ENCODE data around the gene NELFCD.
"Not testable (repeated sequence)": the region's sequence is repeated elsewhere in the genome, so short reads cannot be mapped to it uniquely, and the experiment has no call there.

Gene NELFCD

GRCh38 chr20:58973179-58973578 is 7.9 kb upstream of the NELFCD start:
- no peak for DNase-seq

DNA sequence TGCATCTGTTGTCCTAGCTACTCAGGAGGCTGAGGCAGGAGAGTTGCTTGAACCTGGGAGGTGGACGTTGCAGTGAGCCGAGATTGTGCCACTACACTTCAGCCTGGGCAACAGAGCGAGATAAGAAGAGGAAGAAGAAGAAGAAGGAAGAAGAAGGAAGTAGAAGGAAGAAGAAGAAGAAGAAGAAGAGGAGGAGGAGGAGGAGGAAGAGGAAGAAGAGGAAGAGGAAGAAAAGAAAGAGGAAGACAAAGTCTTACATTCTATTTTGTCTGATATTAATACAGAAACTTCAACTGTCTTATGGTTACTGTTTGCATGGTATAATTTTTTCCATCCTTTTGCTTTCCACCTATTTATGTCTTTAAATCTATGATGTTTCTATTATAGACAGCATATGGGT is 7.2 kb upstream of the NELFCD start:
- DNase-seq = peak in 1 of 2 donors; percentile 37

- DNase-seq = no peak
Measured at GRCh38 chr20:58975353-58975752, 5.7 kb upstream of the NELFCD start.

DNA sequence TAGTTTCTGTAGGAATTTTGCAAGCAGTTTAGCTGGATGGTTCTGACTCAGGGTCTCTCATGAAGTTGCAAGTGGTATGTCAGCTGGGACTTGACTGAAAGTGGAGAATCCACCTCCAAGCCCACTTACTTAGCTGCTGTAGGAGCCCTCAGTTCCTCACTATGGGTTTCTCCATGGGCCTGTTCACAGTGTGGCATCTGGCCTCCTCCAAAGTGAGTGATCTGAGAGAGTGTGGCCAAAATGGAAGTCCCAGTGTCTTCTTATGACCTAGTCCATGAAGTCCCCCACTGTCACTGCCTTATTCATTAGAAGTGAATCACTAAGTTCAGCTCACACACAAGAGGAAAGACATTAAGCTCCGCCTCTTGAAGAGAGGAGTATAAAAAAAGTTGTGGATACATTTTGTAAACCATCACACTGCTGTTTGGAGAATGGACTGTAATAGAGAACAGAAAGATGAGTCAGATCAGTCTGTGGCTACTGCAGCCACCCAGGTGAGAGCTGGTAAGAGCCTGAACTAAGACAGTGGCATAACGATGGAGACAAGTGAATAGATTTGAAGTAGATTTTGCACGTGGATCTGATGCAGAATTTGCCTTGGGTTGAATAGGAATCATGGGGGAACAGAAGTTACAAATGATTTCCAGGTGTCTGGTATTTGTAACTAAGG is 4.9 kb upstream of the NELFCD start:
- no peak for DNase-seq

- no peak for DNase-seq
Measured at GRCh38 chr20:58978351-58979190, 2.5 kb upstream of the NELFCD start.

DNA sequence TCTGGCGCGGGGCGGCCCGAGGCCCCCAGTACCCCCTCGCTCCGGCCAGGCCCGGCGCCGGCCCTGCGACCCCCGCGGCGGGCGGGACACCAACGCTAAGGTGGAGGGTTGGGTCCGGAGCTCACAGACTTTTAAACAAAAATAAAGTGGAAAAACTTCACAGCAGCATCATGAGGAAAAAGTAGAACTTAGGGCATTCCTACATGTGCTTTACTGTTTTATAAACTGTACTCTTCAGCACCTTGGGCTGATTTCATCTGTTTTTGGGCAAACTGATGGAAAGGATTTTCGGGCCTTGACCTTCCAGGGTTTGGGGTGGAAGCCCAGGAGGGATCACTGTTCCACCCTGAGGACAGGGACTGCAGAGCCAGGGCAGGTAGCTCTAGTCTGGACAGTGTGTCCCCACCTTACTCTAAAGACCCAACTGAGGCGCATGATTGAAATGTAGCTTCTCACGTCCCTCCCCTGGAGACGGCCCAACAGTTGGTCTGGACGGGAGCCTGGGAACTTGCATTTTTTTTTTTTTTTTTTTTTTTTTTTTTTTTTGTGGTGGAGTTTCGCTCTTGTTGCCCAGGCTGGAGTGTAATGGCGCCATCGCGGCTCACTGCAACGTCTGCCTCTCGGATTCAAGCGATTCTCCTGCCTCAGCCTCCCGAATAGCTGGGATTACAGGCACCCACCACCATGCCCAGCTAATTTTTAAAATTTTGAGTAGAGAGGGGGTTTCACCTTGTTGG is 740 bp downstream of the NELFCD start:
- no peak for DNase-seq

- no peak for DNase-seq
Measured at GRCh38 chr20:58982406-58983114, 1.5 kb downstream of the NELFCD start.

DNA sequence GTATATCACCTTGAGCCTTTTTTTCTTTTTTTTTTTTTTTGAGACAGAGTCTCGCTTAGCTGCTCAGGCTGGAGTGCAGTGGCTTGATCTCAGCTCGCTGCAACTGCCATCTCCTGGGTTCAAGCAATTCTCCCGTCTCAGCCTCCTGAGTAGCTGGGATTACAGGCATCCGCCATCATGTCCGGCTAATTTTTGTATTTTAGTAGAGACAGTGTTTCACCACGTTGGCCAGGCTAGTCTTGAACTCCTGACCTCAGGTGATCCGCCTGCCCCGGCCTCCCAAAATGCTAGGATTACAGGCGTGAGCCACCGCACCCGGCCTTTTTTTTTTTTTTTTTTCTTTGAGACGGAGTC is 2.0 kb downstream of the NELFCD start:
- DNase-seq = not testable (repeated sequence)

DNA sequence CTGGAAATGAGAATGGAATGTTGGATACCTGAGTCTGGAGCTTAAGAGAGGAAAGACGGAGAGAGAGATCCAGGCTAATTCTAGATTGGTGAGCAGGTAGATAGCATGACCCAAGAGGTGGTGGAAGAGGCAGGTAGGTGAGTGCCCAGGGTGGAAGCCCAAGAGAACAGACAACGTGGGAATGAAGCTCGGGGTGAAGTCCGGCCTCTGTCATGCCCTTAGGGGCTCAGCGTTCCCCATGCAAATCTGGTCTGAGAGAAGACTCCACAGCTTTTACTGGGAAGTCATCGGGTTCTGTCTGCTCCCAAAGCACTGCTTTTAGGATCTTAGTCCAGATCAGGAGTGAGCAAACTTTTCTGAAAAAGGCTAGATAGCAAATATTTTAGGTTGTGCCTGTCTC is 3.6 kb downstream of the NELFCD start:
- no peak for DNase-seq

GRCh38 chr20:58985656-58986055 is 4.6 kb downstream of the NELFCD start:
- DNase-seq = no peak

DNA sequence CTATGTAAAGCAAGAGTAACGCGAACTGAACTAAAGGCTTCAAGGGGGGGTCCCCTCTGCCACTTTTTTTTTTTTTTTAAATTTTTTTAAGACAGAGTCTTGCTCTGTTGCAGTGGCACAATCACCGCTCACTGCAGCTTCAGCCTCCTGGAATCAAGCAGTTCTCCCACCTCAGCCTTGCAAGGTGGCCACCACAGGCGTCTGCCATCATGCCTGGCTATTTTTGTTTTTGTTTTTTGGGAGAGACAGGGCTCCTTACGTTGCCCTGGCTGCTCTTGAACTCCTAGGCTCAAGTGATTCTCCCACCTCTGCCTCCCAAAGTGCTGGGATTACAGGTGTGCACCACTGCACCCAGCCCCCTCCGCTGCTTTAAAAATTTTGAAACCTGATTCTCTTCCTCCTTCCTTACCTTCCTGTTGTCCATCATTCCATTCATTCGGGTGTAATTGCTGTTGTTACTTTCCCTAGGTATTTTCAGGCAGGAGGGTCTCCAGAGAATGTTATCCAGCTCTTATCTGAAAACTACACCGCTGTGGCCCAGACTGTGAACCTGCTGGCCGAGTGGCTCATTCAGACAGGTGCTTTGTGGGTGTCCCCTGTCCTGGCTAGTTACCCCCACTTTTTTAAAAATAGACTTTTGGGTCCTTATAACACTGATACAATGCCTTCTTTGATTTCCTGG is 5.4 kb downstream of the NELFCD start:
- no peak for DNase-seq

- no peak for DNase-seq
Measured at GRCh38 chr20:58986968-58987517, 6.0 kb downstream of the NELFCD start.

GRCh38 chr20:58987790-58988564 is 6.9 kb downstream of the NELFCD start:
- no peak for DNase-seq

- DNase-seq = no peak
Measured at GRCh38 chr20:58988565-58988882, 7.5 kb downstream of the NELFCD start.

DNA sequence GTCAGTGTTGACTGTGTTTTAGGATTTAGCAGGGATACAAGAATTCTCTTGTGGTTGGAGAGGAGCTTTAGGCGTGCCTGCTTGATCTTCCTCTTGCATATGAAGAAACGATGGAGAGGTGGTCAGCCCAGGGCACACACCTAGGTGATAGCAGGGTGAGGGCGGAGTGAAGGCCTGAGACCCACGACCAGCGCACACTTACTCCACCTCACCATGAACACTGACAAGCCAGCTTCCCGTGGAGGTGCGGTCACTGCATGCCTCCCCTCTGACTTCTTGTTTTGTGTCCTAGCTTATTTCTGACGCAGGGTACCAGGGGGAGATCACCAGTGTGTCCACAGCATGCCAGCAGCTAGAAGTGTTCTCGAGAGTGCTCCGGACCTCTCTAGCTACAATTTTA is 8.1 kb downstream of the NELFCD start:
- DNase-seq = no peak

DNA sequence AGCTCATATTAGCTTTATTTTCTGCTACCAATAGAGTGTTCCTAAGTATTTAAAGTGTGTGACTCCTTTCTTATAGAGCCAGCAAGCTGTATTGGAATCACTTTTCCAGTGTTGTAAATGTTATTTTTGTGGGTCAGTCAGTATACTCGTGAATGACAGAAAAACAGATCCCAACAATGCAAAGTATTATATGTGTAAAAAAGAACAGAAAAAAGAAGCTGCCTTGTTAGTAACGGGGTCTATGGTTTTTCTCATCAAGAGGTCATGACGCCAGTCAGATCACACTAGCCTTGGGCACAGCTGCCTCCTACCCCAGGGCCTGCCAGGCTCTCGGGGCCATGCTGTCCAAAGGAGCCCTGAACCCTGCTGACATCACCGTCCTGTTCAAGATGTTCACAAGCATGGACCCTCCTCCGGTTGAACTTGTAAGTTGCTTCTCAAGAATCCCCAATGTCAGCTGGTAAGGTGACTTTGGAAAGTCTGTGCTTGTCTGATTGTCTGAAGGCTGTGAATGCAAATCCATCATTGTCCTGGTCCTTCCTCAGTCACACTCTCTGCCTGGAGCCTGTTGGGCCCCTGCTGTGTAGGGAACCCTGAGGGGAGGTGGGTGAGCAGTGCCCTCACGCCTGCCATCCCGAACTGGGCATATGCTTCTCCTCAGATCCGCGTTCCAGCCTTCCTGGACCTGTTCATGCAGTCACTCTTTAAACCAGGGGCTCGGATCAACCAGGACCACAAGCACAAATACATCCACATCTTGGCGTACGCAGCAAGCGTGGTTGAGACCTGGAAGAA is 9.8 kb downstream of the NELFCD start:
- no peak for DNase-seq

GRCh38 chr20:58991715-58992114 is 10.7 kb downstream of the NELFCD start:
- DNase-seq = no peak

- DNase-seq = no peak
Measured at GRCh38 chr20:58992911-58993310, 11.9 kb downstream of the NELFCD start.

DNA sequence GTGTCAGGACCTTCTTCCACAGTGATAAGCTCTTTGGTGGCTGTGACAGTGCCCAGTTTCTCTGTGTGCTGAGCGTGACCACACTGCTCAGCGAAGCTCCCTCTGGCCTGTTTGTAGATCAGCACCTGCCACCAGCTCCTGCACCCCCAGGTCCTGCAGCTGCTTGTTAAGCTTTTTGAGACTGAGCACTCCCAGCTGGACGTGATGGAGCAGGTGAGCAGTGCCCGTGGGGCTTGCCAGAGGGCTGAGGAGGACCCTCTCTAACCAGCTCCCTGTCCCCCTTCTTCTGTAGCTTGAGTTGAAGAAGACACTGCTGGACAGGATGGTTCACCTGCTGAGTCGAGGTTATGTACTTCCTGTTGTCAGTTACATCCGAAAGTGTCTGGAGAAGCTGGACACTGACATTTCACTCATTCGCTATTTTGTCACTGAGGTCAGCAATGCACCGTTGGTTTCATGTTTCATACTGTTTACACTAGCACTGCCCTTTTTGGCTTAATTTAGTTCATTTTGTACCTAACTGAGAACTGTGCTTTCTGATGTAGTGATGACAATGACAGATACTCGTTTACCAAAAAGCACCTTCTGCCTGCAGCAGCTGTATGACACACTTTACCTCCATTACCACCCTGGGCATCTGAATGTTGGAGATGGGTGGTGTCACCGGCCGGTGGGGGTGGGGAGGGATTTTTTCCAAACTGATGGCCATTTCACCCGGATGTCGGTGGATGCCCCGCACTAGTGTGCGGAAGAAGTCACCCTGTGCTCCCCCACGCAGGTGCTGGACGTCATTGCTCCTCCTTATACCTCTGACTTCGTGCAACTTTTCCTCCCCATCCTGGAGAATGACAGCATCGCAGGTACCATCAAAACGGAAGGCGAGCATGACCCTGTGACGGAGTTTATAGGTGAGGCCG is 12.5 kb downstream of the NELFCD start:
- DNase-seq = no peak
